HG02973 (cell line): Measurements from ENCODE around the gene TTC21A.
"Not testable (repeated sequence)": the region's sequence is repeated elsewhere in the genome, so short reads cannot be mapped to it uniquely, and the experiment has no call there.

ENCODE experiments used
- ATAC-seq: cut with Tn5 transposase; IDR thresholded peaks from one replicate; pipeline ENCODE4 v1.9.1; 2021; ENCODE audit warnings: moderate library complexity; ENCODE audit not compliant: unreplicated experiment

Gene TTC21A

GRCh38 chr3:39107388-39108199 lies at the start of gene TTC21A, which contains the start of gene GORASP1:
Gene TTC21A, plus strand, starts transcription at chr3:39107680. Its CDS starts 158 bp downstream, at chr3:39107838.
Gene GORASP1, minus strand, starts transcription at chr3:39107627. Its CDS starts 86 bp downstream, at chr3:39107541.
- ATAC-seq: peak; percentile 43

GRCh38 chr3:39061228-39061627 lies 46.3 kb upstream of the TTC21A start:
- not testable (repeated sequence) for ATAC-seq

- ATAC-seq: no peak
Observed at GRCh38 chr3:39062180-39062579, 45.3 kb upstream of the TTC21A start.

GRCh38 chr3:39063143-39063542 lies 44.3 kb upstream of the TTC21A start:
- no peak for ATAC-seq

- ATAC-seq: no peak
Observed at GRCh38 chr3:39064646-39065045, 42.8 kb upstream of the TTC21A start.

GRCh38 chr3:39065197-39065596 lies 42.3 kb upstream of the TTC21A start:
- ATAC-seq: peak; percentile 99

GRCh38 chr3:39067286-39067685 lies 40.2 kb upstream of the TTC21A start:
- ATAC-seq: no peak

- no peak for ATAC-seq
Observed at GRCh38 chr3:39068556-39068955, 38.9 kb upstream of the TTC21A start.

- no peak for ATAC-seq
Observed at GRCh38 chr3:39075910-39076309, 31.6 kb upstream of the TTC21A start.

- no peak for ATAC-seq
Observed at GRCh38 chr3:39079530-39079929, 27.9 kb upstream of the TTC21A start.

GRCh38 chr3:39080026-39080425 lies 27.5 kb upstream of the TTC21A start:
- ATAC-seq: no peak

GRCh38 chr3:39082666-39083313 lies 24.7 kb upstream of the TTC21A start:
- ATAC-seq: no peak

GRCh38 chr3:39086144-39086543 lies 21.3 kb upstream of the TTC21A start:
- ATAC-seq: no peak

- no peak for ATAC-seq
Observed at GRCh38 chr3:39088456-39088855, 19.0 kb upstream of the TTC21A start.

GRCh38 chr3:39088889-39089288 lies 18.6 kb upstream of the TTC21A start:
- no peak for ATAC-seq

- no peak for ATAC-seq
Observed at GRCh38 chr3:39090922-39091321, 16.6 kb upstream of the TTC21A start.

GRCh38 chr3:39094851-39095677 lies 12.4 kb upstream of the TTC21A start:
- ATAC-seq: no peak

GRCh38 chr3:39095778-39096177 lies 11.7 kb upstream of the TTC21A start:
- ATAC-seq: no peak

- no peak for ATAC-seq
Observed at GRCh38 chr3:39096775-39097174, 10.7 kb upstream of the TTC21A start.

GRCh38 chr3:39097716-39098472 lies 9.6 kb upstream of the TTC21A start:
- no peak for ATAC-seq
